ENCODE measurements around the gene PDE12.

The PDE12 gene

DNA sequence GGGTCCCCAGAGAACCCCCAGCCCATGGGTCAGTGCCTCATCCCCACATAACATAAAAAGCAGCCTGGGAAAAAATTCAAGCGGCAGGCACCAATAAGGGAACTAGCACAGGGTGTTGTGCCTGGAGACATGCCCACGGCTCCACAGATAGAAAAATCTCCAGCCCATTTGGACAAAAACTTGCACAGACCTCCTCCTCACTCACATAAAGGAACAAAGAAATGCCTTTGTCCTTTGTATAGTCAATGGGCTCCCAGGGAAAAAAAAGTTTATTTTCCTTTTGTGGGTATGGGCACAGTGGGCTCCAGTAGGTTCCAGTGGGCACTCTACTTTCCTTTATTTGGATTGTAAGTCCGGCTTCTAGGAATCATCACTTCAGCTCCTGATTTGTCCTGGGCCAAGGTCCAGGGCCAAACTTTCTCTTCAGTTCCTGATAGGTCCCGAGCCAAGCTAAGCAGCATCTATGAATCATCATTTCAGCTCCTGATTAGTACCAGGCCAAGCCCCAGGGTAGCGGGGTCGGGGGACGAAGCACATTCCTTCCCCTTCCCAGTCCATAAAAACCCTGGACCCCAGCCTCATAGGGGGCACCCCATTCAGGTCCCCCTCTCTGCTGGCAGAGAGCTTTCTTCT, 10.3 kb upstream of the PDE12 start:
- DNase-seq (ENCODE audit: insufficient read length, low spot score) (no peak), FAIRE-seq (no peak)
- TF ChIP-seq, protein P1, sequence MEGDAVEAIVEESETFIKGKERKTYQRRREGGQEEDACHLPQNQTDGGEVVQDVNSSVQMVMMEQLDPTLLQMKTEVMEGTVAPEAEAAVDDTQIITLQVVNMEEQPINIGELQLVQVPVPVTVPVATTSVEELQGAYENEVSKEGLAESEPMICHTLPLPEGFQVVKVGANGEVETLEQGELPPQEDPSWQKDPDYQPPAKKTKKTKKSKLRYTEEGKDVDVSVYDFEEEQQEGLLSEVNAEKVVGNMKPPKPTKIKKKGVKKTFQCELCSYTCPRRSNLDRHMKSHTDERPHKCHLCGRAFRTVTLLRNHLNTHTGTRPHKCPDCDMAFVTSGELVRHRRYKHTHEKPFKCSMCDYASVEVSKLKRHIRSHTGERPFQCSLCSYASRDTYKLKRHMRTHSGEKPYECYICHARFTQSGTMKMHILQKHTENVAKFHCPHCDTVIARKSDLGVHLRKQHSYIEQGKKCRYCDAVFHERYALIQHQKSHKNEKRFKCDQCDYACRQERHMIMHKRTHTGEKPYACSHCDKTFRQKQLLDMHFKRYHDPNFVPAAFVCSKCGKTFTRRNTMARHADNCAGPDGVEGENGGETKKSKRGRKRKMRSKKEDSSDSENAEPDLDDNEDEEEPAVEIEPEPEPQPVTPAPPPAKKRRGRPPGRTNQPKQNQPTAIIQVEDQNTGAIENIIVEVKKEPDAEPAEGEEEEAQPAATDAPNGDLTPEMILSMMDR (IDR thresholded peaks at IDR 0.05; ENCODE audit: insufficient read depth, missing control alignments): no peak

DNA sequence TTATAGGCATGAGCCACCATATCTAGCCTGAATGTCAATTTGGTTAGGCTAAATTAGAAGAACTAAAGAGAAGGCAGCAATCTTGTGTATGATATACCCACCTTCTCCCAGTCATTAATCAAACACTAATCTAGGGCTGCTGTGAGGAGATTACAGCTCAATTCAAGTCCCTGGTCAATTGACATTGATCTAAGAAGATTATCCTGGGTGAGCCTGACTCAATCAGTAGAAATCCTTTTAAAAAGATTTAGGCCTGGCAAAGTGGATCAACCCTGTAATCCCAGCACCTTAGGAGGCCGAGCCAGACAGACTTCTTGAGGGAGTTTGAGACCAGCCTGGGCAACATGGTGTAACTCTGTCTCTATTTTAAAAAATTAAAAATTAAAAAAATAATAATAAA, 9.5 kb upstream of the PDE12 start:
- DNase-seq (ENCODE audit: insufficient read length, low spot score) (peak; percentile 59), FAIRE-seq (peak; percentile 97)
- TF ChIP-seq, protein P1 (IDR thresholded peaks at IDR 0.05; ENCODE audit: insufficient read depth, missing control alignments): no peak

DNA sequence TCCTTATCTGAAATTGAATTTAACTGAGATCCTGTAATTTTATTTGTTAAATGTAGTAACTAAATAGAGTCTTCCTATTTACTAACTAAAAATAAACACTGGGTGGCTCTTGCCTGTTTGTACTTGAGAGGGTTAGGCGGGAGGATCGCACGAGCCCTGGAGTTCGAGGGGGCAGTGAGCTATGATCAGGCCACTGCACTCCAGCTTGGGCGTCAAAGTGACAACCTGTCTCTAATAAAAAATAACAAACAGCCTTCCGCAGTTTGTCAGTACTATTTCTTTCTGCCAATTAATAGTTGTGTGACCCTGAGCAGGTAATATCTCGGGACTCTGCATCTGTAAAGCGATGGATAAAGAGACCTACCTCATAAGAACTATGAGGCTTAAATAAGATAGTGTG, 768 bp upstream of the PDE12 start:
- no peak for DNase-seq (ENCODE audit: insufficient read length, low spot score)
- no peak for FAIRE-seq
- TF ChIP-seq, protein P1 (IDR thresholded peaks at IDR 0.05; ENCODE audit: insufficient read depth, missing control alignments): no peak

DNA sequence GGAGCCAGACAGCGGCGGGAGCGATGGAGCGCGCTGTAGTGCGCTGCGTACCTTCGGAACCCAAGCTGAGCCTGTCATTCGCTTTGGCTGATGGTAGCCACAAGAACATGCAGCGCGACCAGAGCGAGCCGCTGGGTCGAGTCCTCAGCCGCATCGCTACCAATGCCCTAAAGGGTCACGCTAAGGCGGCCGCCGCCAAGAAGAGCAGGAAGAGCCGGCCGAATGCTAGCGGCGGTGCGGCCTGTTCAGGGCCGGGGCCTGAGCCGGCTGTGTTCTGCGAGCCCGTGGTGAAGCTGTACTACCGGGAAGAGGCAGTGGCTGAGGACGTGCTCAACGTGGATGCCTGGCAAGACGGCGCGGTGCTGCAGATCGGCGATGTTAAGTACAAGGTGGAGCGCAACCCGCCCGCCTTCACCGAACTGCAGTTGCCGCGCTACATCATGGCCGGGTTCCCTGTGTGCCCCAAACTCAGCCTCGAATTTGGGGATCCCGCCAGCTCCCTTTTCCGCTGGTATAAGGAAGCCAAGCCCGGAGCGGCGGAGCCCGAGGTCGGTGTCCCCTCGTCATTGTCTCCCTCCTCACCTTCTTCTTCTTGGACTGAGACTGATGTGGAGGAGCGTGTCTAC, 498 bp downstream of the PDE12 start:
- DNase-seq (ENCODE audit: insufficient read length, low spot score): peak; percentile 20
- TF ChIP-seq, protein P1 (IDR thresholded peaks at IDR 0.05; ENCODE audit: insufficient read depth, missing control alignments): no peak

DNA sequence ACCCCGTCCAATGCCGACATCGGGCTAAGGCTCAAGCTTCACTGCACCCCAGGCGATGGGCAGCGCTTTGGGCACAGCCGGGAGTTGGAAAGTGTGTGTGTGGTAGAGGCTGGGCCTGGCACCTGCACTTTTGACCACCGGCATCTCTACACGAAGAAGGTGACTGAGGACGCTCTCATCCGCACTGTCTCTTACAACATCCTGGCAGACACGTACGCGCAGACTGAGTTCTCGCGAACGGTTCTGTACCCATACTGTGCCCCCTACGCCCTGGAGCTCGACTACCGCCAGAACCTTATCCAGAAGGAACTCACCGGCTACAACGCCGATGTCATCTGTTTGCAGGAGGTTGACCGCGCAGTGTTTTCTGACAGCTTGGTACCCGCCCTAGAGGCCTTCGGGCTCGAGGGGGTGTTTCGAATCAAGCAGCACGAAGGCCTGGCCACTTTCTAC, 1.0 kb downstream of the PDE12 start:
- FAIRE-seq (no peak), DNase-seq (ENCODE audit: insufficient read length, low spot score) (peak; percentile 25)
- TF ChIP-seq, protein P1 (IDR thresholded peaks at IDR 0.05; ENCODE audit: insufficient read depth, missing control alignments): no peak

More for the DNA sequence above, 498 bp downstream of the PDE12 start:
- FAIRE-seq: no peak

DNA sequence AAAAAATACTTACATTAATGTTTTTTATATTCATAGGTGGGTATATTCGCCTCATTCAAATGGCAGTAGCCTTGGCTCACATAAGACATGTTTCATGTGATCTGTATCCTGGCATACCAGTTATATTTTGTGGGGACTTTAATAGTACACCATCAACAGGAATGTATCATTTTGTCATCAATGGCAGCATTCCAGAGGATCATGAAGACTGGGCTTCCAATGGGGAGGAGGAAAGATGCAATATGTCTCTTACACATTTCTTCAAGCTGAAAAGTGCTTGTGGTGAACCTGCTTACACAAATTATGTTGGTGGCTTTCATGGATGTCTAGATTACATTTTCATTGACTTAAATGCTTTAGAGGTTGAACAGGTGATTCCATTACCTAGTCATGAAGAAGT, 3.5 kb downstream of the PDE12 start:
- TF ChIP-seq, protein P1 (IDR thresholded peaks at IDR 0.05; ENCODE audit: insufficient read depth, missing control alignments): no peak
- no peak for FAIRE-seq
- no peak for DNase-seq (ENCODE audit: insufficient read length, low spot score)

DNA sequence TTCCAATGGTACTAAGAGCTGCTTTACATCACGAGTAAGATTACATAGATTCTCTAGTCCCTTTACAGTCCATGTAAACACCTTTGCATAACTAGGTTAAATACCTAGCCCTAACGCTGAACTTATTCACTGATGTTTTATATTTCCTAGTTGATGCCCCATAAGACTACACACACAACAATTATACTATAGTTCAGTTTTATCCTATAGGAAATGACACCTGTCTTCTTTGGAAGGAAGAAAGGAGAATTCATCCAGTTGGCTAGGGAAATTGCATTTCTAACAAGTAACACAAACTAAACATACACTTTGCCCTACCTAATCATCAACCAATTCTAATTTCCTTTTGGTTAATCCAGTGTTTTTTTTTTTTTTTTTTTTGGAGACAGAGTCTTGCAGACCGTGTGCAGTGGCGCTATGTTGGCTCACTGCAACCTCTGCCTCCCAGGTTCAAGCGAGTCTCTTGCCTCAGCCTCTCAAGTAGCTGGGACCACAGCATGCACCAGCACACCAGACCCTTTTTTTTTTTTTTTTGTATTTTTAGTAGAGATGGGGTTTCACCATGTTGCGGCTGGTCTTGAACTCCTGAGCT, 13.9 kb downstream of the PDE12 start:
- DNase-seq (ENCODE audit: insufficient read length, low spot score): no peak
- TF ChIP-seq, protein P1 (IDR thresholded peaks at IDR 0.05; ENCODE audit: insufficient read depth, missing control alignments): no peak
- no peak for FAIRE-seq
